Neural cell (in vitro differentiated cells): ENCODE results near the gene MAGI1. TPM values are rescaled to one million over a fixed set of nuclear protein-coding genes. Genes with fewer than 3 reads are reported as not detected.

Source experiments
- H2AFZ ChIP-seq: fragments of 200-600, 300-800 bp; sonication (generic), shearing (Covaris generic); 2 replicates; pipeline ENCODE4 v1.6.0; 2014; ENCODE audit warnings: low read depth, mild to moderate bottlenecking, antibody characterized with exemption, low read length, moderate library complexity
- H3F3A ChIP-seq: fragments of 200-600 bp; shearing (Covaris generic); 2 replicates; pipeline ENCODE4 v1.6.1; 2016; ENCODE audit warnings: mild to moderate bottlenecking, moderate library complexity, mixed read lengths, antibody characterized with exemption, low read length; ENCODE audit not compliant: insufficient read depth, poor library complexity, severe bottlenecking
- H3K27ac ChIP-seq: fragments of 200-600, 300-800 bp; sonication (generic), shearing (Covaris generic); 2 replicates; pipeline ENCODE4 v1.5.1; 2014; ENCODE audit warnings: mild to moderate bottlenecking, low read length, moderate library complexity
- H3K27me3 ChIP-seq: fragments of 300-800, 200-600 bp; sonication (generic), shearing (Covaris generic); 2 replicates; pipeline ENCODE4 v1.6.0; 2014; ENCODE audit warnings: mild to moderate bottlenecking, low read depth, low read length, moderate library complexity; ENCODE audit not compliant: insufficient read depth
- H3K36me3 ChIP-seq: fragments of 300-800, 200-600 bp; sonication (generic), shearing (Covaris generic); 2 replicates; pipeline ENCODE4 v1.5.1; 2014; ENCODE audit warnings: mild to moderate bottlenecking, antibody characterized with exemption, low read length, moderate library complexity; ENCODE audit not compliant: insufficient read depth
- H3K4me2 ChIP-seq: fragments of 300-800, 200-600 bp; sonication (generic), shearing (Covaris generic); 2 replicates; pipeline ENCODE4 v1.6.0; 2014; ENCODE audit warnings: mild to moderate bottlenecking, low read length
- H3K4me3 ChIP-seq: fragments of 300-800, 200-600 bp; sonication (generic), shearing (Covaris generic); 2 replicates; pipeline ENCODE4 v1.5.1; 2014; ENCODE audit warnings: mild to moderate bottlenecking, low read length, moderate library complexity
- H3K79me2 ChIP-seq: fragments of 200-600 bp; shearing (Covaris generic); replicated peaks from 2 replicates; pipeline ENCODE4 v1.6.0; 2014; ENCODE audit warnings: mild to moderate bottlenecking, low read length, moderate library complexity; ENCODE audit not compliant: insufficient read depth
- H3K9ac ChIP-seq: fragments of 300-800, 200-600 bp; sonication (generic), shearing (Covaris generic); 2 replicates; pipeline ENCODE4 v1.6.1; 2016; ENCODE audit warnings: mild to moderate bottlenecking, low read length, mixed read lengths
- H3K9me2 ChIP-seq: fragments of 200-600 bp; shearing (Covaris generic); 2 replicates; pipeline ENCODE4 v1.6.1; 2016; ENCODE audit warnings: mild to moderate bottlenecking, low read length, mixed read lengths; ENCODE audit not compliant: insufficient read depth
- H3K9me3 ChIP-seq: fragments of 200-600, 300-800 bp; sonication (generic), shearing (Covaris generic); 2 replicates; pipeline ENCODE4 v1.6.1; 2016; ENCODE audit warnings: mild to moderate bottlenecking, mixed run types, low read length, moderate library complexity, mixed read lengths
- H4K20me1 ChIP-seq: fragments of 200-600 bp; shearing (Covaris generic); 2 replicates; pipeline ENCODE4 v1.6.1; 2016; ENCODE audit warnings: mild to moderate bottlenecking, mixed run types; ENCODE audit not compliant: insufficient read depth
- CTCF ChIP-seq: fragments of 450-650 bp; IDR thresholded peaks from 2 replicates; pipeline ENCODE4 v1.5.1; 2014; ENCODE audit warnings: antibody characterized with exemption, mild to moderate bottlenecking, moderate library complexity; ENCODE audit not compliant: poor library complexity, severe bottlenecking
- EP300 ChIP-seq: fragments of 450-650 bp; conservative IDR thresholded peaks from 2 replicates; pipeline ENCODE4 v1.6.1; 2014; ENCODE audit warnings: antibody characterized with exemption, mild to moderate bottlenecking, moderate library complexity; ENCODE audit not compliant: poor library complexity, severe bottlenecking
- EZH2 ChIP-seq: fragments of 200-600, 300-800 bp; shearing (Covaris generic), sonication (generic); IDR thresholded peaks from 2 replicates; pipeline ENCODE4 v1.6.1; 2014; ENCODE audit warnings: antibody characterized with exemption, low read length, borderline replicate concordance, mild to moderate bottlenecking; ENCODE audit not compliant: insufficient read depth, poor library complexity, severe bottlenecking
- MXI1 ChIP-seq: fragments of 450-650 bp; conservative IDR thresholded peaks from 2 replicates; pipeline ENCODE4 v1.6.1; 2014; ENCODE audit warnings: antibody characterized with exemption, mild to moderate bottlenecking; ENCODE audit not compliant: poor library complexity, severe bottlenecking
- POLR2AphosphoS5 ChIP-seq: IDR thresholded peaks from 2 replicates; pipeline ENCODE4 v1.6.1; 2012
- RAD21 ChIP-seq: fragments of 450-650 bp; conservative IDR thresholded peaks from 2 replicates; pipeline ENCODE4 v1.6.1; 2014; ENCODE audit warnings: antibody characterized with exemption, mild to moderate bottlenecking, moderate library complexity
- REST ChIP-seq: IDR thresholded peaks from 2 replicates; pipeline ENCODE4 v1.6.1; 2012; ENCODE audit warnings: borderline replicate concordance
- SMC3 ChIP-seq: fragments of 450-650 bp; conservative IDR thresholded peaks from 2 replicates; pipeline ENCODE4 v1.6.1; 2014; ENCODE audit warnings: antibody characterized with exemption, mild to moderate bottlenecking, moderate library complexity; ENCODE audit not compliant: poor library complexity
- TAF1 ChIP-seq: IDR thresholded peaks from 2 replicates; pipeline ENCODE4 v1.6.1; 2012; ENCODE audit warnings: low read depth
- polyA plus RNA-seq: library from polyadenylated mRNA; depleted of rRNA; stranded (reverse); fragments of >200 nt; gene quantifications from 2 replicates; pipeline ENCODE4 v1.2.3, GENCODE V29; 2014

MAGI1 gene
- polyA plus RNA-seq, 1 donor from 2014 or later, result 44.7 TPM

- Histone ChIP-seq H3K9me2 (no peaks in the 10 kb centered on the region), H3K27me3 (no peaks in the 10 kb centered on the region), H3K36me3 (no peaks in the 10 kb centered on the region), H3K4me3 (no peak overlapping the region), H4K20me1 (no peaks in the 10 kb centered on the region), H3K79me2 (no peaks in the 10 kb centered on the region), H3K27ac (no peak overlapping the region), H3K9ac (no peak overlapping the region), H2AFZ (no peak overlapping the region), H3K9me3 (no peaks in the 10 kb centered on the region), H3F3A (no peaks in the 10 kb centered on the region), H3K4me2 (no peak overlapping the region)
- TF ChIP-seq MXI1 (no peak), EP300 (no peak), RAD21 (no peak), POLR2AphosphoS5 (no peak), CTCF (no peak), SMC3 (no peak), TAF1 (no peak), EZH2 (no peak), REST (no peak)
These were observed 164.8 kb downstream of the MAGI1 start for GRCh38 chr3:65873869-65874268.

GRCh38 chr3:65873028-65873427 is 165.7 kb downstream of the MAGI1 start:
- H3K9me2 ChIP-seq, result no peaks in the 10 kb centered on the region
- H3K79me2 ChIP-seq, result no peaks in the 10 kb centered on the region
- no peak overlapping the region for H3K9ac ChIP-seq
- H3K27me3 ChIP-seq, result no peaks in the 10 kb centered on the region
- H3K4me3 ChIP-seq, result no peak overlapping the region
- no peaks in the 10 kb centered on the region for H3K36me3 ChIP-seq
- H3K4me2 ChIP-seq, result no peak overlapping the region
- H3K27ac ChIP-seq, result no peak overlapping the region
- no peaks in the 10 kb centered on the region for H3F3A ChIP-seq
- no peak overlapping the region for H2AFZ ChIP-seq
- no peaks in the 10 kb centered on the region for H3K9me3 ChIP-seq
- TF ChIP-seq SMC3 (no peak), MXI1 (no peak), REST (no peak), RAD21 (no peak), EZH2 (no peak), EP300 (no peak), CTCF (no peak), TAF1 (no peak), POLR2AphosphoS5 (no peak)
- H4K20me1 ChIP-seq, result no peaks in the 10 kb centered on the region
